C4-2B (cell line): ENCODE data around the gene MZT2A.
"Not testable (repeated sequence)": the region's sequence is repeated elsewhere in the genome, so short reads cannot be mapped to it uniquely, and the experiment has no call there.

Experiments
- CTCF ChIP-seq: fragments of 450-650 bp; conservative IDR thresholded peaks from 2 replicates; pipeline ENCODE4 v1.5.1; 2017; ENCODE audit warnings: mild to moderate bottlenecking
- ZFX ChIP-seq: fragments of 450-650 bp; IDR thresholded peaks from 2 replicates; pipeline ENCODE4 v1.6.1; 2017

GRCh38 chr2:131470944-131471343, 21.3 kb downstream of the MZT2A start:
- not testable (repeated sequence) for TF ChIP-seq CTCF, ZFX
